ENCODE results near the gene GALNT13. TPM values are rescaled to one million over a fixed set of nuclear protein-coding genes. Genes with fewer than 3 reads are reported as not detected.

GALNT13 gene
- total RNA-seq, 3 donors from 2014 or later = not detected

DNA sequence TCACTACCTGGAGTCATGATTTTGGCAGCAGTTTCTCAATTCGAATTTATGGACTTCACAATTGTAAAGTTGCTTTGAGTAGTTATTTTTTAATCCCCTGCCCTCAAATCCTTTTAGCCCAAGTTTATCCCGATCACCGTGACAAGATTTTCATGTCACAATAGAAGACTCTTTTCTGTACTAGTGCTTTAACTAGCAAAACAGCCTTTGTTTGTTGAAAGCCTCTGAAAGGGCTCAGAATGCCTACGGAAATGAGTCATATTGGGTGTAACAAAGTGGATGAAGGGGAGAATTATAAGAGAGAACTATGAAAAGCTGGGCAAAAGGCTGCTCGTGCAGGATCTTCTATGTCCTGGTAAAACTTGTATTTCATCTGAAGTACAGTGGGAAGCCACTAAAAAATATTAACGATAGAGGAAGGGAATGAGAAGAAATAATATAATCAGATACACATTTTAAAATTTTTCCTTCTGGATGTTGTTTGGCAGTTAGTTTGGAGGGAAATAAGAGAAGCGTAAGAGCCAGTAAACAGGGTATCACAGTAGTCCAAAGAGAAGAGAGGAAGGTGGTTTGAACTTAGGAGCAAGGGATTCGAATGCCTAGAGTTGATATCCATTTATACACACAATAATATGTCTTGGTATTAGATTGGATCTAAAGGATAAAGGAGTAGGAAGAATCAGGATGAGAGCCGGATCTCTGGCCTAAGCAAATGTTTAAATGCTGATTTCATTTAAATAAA, 114.9 kb downstream of the GALNT13 start:
- peaks cover 8% of the 10 kb centered on the region for H3K9me3 Mint-ChIP-seq
- DNase-seq = no peak
- H3K4me3 Mint-ChIP-seq = no peak overlapping the region
- H3K4me1 Mint-ChIP-seq (ENCODE audit: low read depth) = no peaks in the 10 kb centered on the region
- H3K36me3 Mint-ChIP-seq (ENCODE audit: insufficient read depth) = no peaks in the 10 kb centered on the region
- no peaks in the 10 kb centered on the region for H3K27me3 Mint-ChIP-seq (ENCODE audit: low read depth)
- ATAC-seq = no peak

DNA sequence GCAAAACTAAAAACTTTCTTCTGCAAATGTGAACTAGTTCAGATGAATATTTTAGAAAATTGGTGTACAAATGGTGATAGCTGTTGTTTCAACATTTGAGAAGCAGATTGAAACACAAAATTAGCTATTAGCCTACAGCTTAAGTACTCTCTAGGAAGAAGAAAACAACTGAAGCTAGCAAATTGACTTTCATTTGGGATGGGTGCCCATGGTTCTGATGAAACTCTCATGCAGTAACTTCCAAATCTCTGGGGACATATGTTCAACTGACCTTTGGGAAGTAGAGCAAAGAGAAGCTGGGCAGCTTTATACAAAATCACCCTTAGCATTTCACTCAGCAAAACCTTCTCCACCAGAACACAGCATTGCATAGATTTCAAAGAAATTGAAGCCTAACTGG, 119.0 kb downstream of the GALNT13 start:
- Mint-ChIP-seq H3K27me3 (ENCODE audit: low read depth) (no peaks in the 10 kb centered on the region), H3K4me3 (no peak overlapping the region), H3K9me3 (peaks cover 7% of the 10 kb centered on the region), H3K4me1 (ENCODE audit: low read depth) (no peaks in the 10 kb centered on the region), H3K36me3 (ENCODE audit: insufficient read depth) (no peaks in the 10 kb centered on the region)
- DNase-seq (no peak), ATAC-seq (no peak)

DNA sequence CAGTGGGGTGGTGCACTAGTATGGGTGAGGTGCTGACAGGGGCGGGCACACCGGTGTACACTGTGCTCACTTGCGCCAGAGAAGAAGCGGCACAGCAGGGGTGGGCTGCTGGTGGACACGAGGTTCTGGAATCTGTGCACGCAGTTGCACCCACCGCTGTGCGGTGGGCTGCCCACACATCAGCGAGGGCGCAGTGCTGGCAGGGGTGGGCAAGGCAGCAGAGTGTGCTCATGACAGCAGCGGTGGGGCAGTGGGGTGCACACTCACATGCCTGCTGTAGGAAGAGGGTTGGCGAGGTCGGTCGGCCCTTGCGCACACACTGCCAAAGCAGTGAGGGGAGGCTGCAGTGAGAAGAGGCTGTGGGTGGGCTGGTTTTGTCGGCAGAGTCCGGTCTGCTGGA, 141.8 kb downstream of the GALNT13 start:
- no peaks in the 10 kb centered on the region for H3K27me3 Mint-ChIP-seq (ENCODE audit: low read depth)
- no peaks in the 10 kb centered on the region for H3K4me1 Mint-ChIP-seq (ENCODE audit: low read depth)
- H3K9me3 Mint-ChIP-seq = peaks cover 32% of the 10 kb centered on the region
- H3K36me3 Mint-ChIP-seq (ENCODE audit: insufficient read depth) = no peaks in the 10 kb centered on the region
- no peak for DNase-seq
- no peak for ATAC-seq
- no peak overlapping the region for H3K4me3 Mint-ChIP-seq

DNA sequence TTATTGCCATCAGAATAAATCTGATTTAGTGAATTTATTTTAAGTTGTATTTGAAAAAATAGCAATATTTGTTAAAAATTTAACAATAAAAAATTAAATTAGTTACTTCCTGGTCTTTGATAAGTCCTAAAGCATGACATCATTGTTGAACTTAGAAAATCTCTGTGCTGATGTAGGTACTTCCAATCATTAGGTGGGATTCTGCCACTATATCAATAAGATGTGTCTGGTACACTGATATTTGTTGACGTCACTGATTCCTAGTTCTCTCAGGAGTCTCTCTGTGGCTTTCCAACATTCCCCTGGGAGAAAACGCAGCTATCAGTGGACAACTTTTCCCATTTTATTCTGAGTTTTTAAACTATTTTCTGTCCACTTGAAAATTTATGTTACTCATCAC, 143.5 kb downstream of the GALNT13 start:
- ATAC-seq (no peak), DNase-seq (no peak)
- Mint-ChIP-seq H3K36me3 (ENCODE audit: insufficient read depth) (no peaks in the 10 kb centered on the region), H3K27me3 (ENCODE audit: low read depth) (no peaks in the 10 kb centered on the region), H3K4me3 (no peak overlapping the region), H3K9me3 (peaks cover 26% of the 10 kb centered on the region), H3K4me1 (ENCODE audit: low read depth) (no peaks in the 10 kb centered on the region)

DNA sequence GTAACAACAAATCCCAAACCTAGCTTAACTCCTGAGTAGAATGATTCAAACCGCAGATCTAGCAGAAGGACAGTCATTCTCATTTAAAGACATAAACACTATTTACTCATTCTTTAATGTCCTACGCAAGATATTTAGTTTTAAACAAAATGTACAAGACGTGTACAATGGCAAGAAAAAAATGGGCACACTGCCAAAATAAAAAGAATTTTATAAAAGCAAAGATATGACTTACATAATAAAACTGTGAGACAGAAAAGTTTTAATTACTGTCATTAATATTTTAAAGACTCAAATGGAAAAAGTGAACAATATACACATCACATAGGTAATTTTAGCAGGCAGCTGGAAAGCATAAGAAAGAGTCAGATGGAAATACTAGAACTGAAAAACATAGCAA, 157.8 kb downstream of the GALNT13 start:
- ATAC-seq = no peak
- no peaks in the 10 kb centered on the region for H3K4me1 Mint-ChIP-seq (ENCODE audit: low read depth)

DNA sequence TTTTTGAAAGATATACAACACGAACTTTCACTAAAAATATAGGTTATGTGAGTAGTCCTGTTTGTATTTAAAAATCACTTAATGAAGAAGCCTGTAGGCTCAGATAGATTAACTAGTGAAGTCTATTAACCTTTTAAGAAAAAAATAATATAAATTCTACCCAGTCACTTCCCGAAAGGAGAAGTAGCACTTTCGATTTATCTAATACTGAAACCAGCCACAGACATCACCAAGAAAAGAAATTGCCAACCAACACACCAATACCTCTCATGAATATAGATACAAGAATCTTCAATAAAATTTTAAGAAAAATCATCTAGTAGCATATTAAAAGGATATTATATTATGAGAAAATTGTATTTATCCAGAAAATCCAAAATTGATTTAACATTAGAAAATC, 160.5 kb downstream of the GALNT13 start:
- Mint-ChIP-seq H3K4me1 (ENCODE audit: low read depth) (no peaks in the 10 kb centered on the region), H3K27me3 (ENCODE audit: low read depth) (no peaks in the 10 kb centered on the region), H3K9me3 (peaks cover 9% of the 10 kb centered on the region), H3K36me3 (ENCODE audit: insufficient read depth) (no peaks in the 10 kb centered on the region), H3K4me3 (no peak overlapping the region)
- DNase-seq (no peak), ATAC-seq (no peak)

More for the DNA sequence above, 157.8 kb downstream of the GALNT13 start:
- Mint-ChIP-seq H3K36me3 (ENCODE audit: insufficient read depth) (no peaks in the 10 kb centered on the region), H3K9me3 (peaks cover 12% of the 10 kb centered on the region), H3K27me3 (ENCODE audit: low read depth) (no peaks in the 10 kb centered on the region), H3K4me3 (no peak overlapping the region)
- no peak for DNase-seq

DNA sequence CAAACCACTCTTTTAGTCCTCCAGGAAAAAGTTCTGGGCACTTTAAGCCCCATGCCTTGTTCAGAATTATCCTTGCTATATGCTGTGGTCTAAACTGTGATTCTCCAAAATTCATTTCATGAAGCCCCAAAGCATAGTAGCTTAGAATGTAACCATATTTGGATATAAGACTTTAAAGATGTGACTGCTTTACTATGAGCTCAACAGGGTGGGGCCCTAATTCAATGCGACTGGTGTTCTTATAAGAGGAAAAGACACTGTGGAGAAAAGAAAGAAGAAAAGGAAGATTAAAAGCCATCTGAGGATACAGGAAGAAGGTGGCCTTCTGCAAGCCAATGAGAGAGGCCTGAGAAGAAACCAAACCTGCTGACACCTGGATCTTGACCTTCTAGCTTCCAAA, 174.8 kb downstream of the GALNT13 start:
- Mint-ChIP-seq H3K9me3 (peaks cover 10% of the 10 kb centered on the region), H3K36me3 (ENCODE audit: insufficient read depth) (no peaks in the 10 kb centered on the region), H3K4me3 (no peak overlapping the region), H3K27me3 (ENCODE audit: low read depth) (no peaks in the 10 kb centered on the region), H3K4me1 (ENCODE audit: low read depth) (no peaks in the 10 kb centered on the region)
- no peak for DNase-seq
- ATAC-seq = no peak

DNA sequence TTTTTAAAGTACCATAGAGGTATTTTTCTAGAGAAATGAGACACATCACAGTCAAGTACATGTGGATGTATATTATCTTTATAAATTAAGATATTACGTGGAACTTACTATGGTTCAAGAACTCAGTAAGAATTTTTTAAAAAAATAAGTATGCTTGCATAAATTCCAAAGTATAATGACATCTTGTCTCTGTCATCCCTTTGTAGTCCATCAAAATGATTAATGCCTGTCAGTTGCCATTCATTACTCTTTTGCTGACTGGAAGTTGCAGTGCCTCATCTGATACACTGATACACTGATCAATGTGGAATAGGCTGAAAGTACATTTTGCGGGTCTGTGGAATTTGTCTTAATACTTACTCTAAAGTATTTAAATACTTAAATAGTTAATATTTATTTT, 177.2 kb downstream of the GALNT13 start:
- no peak for ATAC-seq
- no peaks in the 10 kb centered on the region for H3K36me3 Mint-ChIP-seq (ENCODE audit: insufficient read depth)
- H3K4me1 Mint-ChIP-seq (ENCODE audit: low read depth) = no peaks in the 10 kb centered on the region
- H3K27me3 Mint-ChIP-seq (ENCODE audit: low read depth) = no peaks in the 10 kb centered on the region
- peaks cover 11% of the 10 kb centered on the region for H3K9me3 Mint-ChIP-seq
- no peak for DNase-seq
- H3K4me3 Mint-ChIP-seq = no peak overlapping the region

DNA sequence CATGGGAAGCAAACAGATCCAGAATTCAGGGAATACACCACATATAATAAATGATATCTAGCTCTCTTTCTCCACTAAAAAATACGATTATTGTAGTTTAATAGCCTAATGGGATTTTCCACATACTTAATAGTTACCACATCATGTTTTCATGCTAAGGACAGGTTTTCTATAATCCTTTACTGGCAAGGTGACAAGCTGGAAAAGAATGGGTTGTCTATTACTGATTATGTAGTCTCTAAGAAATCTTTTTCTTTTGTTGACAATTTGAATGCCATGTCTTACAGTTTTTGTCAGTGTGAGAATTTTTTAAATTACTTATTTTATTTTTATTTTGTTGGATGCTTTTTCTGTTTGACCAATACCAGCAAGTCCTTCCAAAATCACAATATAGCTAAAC, 177.8 kb downstream of the GALNT13 start:
- H3K36me3 Mint-ChIP-seq (ENCODE audit: insufficient read depth) = no peaks in the 10 kb centered on the region
- no peak for DNase-seq
- H3K4me3 Mint-ChIP-seq = no peak overlapping the region
- no peak for ATAC-seq
- peaks cover 14% of the 10 kb centered on the region for H3K9me3 Mint-ChIP-seq
- no peaks in the 10 kb centered on the region for H3K27me3 Mint-ChIP-seq (ENCODE audit: low read depth)
- H3K4me1 Mint-ChIP-seq (ENCODE audit: low read depth) = no peaks in the 10 kb centered on the region

DNA sequence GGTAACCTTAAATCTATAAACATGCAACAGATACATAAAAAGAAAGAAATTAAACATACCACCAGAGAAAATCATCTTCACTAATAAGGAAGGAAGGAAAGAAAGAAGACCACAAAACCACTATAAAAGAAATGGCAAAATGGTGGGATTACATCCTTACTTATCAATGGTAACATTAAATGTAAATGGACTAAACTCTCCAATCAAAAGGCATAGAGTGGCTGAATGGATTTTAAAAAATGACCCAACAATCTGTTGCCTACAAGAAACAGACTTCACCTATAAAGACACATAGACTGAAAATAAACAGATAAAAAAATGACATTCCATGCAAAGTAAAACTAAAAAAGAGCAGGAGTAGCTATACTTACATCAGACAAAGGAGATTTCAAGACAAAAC, 195.4 kb downstream of the GALNT13 start:
- Mint-ChIP-seq H3K9me3 (peaks cover 15% of the 10 kb centered on the region), H3K27me3 (ENCODE audit: low read depth) (no peaks in the 10 kb centered on the region), H3K36me3 (ENCODE audit: insufficient read depth) (no peaks in the 10 kb centered on the region), H3K4me1 (ENCODE audit: low read depth) (no peaks in the 10 kb centered on the region), H3K4me3 (no peak overlapping the region)
- ATAC-seq = no peak
- DNase-seq = no peak

DNA sequence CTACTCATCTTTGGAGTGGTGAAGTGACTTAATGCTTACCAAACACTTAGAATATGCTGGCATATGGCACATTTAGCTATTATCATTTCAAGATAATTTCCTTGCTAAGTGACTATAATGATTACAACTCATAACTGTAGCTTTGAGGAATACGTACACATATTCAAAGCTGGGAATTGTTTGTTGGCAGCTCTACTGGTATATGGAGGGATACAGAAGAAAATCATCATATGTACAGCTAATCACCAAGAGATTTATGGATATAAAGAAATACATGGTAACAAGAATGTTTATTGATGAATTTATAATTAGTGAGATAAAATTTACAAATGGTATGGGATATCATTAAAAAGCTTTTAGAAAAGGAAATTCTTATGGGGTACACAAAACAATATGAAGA, 207.2 kb downstream of the GALNT13 start:
- H3K27me3 Mint-ChIP-seq (ENCODE audit: low read depth) = no peaks in the 10 kb centered on the region
- no peak for ATAC-seq
- no peaks in the 10 kb centered on the region for H3K36me3 Mint-ChIP-seq (ENCODE audit: insufficient read depth)
- no peak overlapping the region for H3K4me3 Mint-ChIP-seq
- no peak for DNase-seq
- no peaks in the 10 kb centered on the region for H3K4me1 Mint-ChIP-seq (ENCODE audit: low read depth)
- H3K9me3 Mint-ChIP-seq = peaks cover 11% of the 10 kb centered on the region

DNA sequence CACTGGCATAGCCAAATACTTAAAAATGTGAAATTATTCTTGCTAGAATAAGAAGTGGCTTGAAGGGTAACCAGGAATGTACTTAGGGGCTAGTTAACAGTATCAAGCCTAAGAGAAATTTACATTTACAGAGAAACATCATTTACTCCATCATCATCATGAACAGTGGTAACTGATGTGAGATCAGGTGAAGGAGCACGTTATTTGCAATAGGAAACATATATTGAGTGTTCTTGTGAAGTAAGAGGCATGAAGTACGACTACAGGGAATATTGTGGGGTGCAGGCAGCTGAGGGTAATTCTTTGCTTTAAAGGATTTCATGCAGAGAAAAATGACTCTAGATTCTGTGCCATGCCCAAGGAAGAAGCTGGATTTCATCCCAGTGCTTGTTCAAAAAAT, 220.8 kb downstream of the GALNT13 start:
- Mint-ChIP-seq H3K36me3 (ENCODE audit: insufficient read depth) (no peaks in the 10 kb centered on the region), H3K4me1 (ENCODE audit: low read depth) (no peaks in the 10 kb centered on the region)
- ATAC-seq = no peak

DNA sequence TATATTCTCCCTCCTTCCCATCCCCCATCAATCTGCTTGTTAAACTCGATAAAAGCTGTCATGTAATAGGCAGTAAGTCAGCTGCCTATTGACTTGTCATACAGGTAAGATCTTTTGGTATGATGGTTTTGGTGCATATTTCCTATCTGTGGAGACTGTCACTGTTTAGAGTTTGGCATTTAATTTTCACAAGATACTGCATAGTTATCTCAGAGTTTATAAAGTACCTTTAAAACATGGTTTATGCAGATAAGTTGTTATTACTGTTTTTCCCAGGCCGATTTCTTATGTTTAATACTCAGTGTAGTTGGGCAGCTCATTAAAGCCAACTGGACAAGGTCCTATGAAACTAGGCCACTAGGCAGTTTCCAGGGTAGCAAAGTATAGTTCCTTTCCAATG, 222.1 kb downstream of the GALNT13 start:
- Mint-ChIP-seq H3K36me3 (ENCODE audit: insufficient read depth) (no peaks in the 10 kb centered on the region), H3K9me3 (peaks cover 3% of the 10 kb centered on the region), H3K4me1 (ENCODE audit: low read depth) (no peaks in the 10 kb centered on the region), H3K4me3 (no peak overlapping the region), H3K27me3 (ENCODE audit: low read depth) (no peaks in the 10 kb centered on the region)
- no peak for DNase-seq
- ATAC-seq = no peak

More for the DNA sequence above, 220.8 kb downstream of the GALNT13 start:
- DNase-seq = no peak
- peaks cover 3% of the 10 kb centered on the region for H3K9me3 Mint-ChIP-seq
- H3K4me3 Mint-ChIP-seq = no peak overlapping the region
- H3K27me3 Mint-ChIP-seq (ENCODE audit: low read depth) = no peaks in the 10 kb centered on the region

DNA sequence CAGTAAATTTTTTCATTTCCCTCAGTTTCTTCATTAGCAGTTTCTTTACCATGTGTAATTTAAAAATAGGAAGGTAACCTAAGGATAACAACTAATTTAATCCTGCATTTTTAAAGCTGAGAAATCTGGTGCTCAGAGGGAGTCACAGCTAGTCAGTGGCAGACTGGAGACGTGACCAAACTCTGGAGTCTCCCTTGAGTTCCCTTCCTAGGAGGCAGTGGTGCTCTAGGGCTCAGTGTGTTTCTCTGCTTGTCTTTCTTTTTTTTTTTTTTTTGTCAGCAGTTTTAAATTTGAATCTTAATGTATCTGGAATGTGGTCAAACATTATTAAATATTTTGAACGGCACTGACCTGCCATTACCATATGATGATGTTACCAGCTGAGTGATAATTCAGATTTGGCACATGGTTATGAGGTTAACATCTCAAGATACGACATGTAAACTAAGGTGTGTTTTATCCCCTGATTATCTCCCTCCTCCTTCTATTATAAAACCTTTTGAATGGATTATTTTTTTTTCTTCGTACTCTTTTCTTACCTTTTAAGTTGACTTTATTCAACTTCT, 226.2 kb downstream of the GALNT13 start:
- ATAC-seq (no peak), DNase-seq (no peak)
- Mint-ChIP-seq H3K36me3 (ENCODE audit: insufficient read depth) (no peaks in the 10 kb centered on the region), H3K4me1 (ENCODE audit: low read depth) (no peaks in the 10 kb centered on the region), H3K4me3 (no peak overlapping the region), H3K9me3 (no peaks in the 10 kb centered on the region), H3K27me3 (ENCODE audit: low read depth) (no peaks in the 10 kb centered on the region)

DNA sequence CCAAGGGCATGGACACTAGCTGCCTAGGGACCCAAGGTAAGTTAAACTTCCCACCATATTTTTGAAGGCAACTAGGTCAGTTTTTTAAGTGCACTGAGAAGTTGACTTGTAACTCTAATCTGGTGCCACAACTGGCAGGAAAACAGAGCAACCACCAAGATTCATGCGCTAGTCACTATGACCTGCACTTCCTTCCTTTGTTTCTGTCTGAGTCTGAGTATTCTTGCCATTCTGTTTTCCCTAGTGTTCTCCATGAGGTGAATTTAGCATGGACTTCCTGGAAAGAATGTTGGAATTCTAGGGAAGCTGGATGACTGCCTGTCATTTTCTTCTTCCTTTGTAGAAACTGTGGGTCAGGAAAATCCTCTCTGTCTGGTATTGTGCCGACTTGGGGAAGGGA, 249.0 kb downstream of the GALNT13 start:
- Mint-ChIP-seq H3K36me3 (ENCODE audit: insufficient read depth) (no peaks in the 10 kb centered on the region), H3K9me3 (peaks cover 41% of the 10 kb centered on the region), H3K4me3 (no peak overlapping the region), H3K4me1 (ENCODE audit: low read depth) (no peaks in the 10 kb centered on the region), H3K27me3 (ENCODE audit: low read depth) (no peaks in the 10 kb centered on the region)
- ATAC-seq (no peak), DNase-seq (no peak)

Data from activated T-cell treated with anti-CD3 and anti-CD28 coated beads, Interleukin-2, amount 50 U/mL, for 4 hours (primary cell).